GM19438 (cell line): ENCODE data around the gene RMDN3.
A peak's percentile ranks its signal among the peaks of the same experiment; 100 is the strongest.

ENCODE experiments used
- ATAC-seq: cut with Tn5 transposase; IDR thresholded peaks from one replicate; pipeline ENCODE4 v1.9.1; 2021; ENCODE audit warnings: low read depth; ENCODE audit not compliant: unreplicated experiment

The RMDN3 gene, protein sequence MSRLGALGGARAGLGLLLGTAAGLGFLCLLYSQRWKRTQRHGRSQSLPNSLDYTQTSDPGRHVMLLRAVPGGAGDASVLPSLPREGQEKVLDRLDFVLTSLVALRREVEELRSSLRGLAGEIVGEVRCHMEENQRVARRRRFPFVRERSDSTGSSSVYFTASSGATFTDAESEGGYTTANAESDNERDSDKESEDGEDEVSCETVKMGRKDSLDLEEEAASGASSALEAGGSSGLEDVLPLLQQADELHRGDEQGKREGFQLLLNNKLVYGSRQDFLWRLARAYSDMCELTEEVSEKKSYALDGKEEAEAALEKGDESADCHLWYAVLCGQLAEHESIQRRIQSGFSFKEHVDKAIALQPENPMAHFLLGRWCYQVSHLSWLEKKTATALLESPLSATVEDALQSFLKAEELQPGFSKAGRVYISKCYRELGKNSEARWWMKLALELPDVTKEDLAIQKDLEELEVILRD

DNA sequence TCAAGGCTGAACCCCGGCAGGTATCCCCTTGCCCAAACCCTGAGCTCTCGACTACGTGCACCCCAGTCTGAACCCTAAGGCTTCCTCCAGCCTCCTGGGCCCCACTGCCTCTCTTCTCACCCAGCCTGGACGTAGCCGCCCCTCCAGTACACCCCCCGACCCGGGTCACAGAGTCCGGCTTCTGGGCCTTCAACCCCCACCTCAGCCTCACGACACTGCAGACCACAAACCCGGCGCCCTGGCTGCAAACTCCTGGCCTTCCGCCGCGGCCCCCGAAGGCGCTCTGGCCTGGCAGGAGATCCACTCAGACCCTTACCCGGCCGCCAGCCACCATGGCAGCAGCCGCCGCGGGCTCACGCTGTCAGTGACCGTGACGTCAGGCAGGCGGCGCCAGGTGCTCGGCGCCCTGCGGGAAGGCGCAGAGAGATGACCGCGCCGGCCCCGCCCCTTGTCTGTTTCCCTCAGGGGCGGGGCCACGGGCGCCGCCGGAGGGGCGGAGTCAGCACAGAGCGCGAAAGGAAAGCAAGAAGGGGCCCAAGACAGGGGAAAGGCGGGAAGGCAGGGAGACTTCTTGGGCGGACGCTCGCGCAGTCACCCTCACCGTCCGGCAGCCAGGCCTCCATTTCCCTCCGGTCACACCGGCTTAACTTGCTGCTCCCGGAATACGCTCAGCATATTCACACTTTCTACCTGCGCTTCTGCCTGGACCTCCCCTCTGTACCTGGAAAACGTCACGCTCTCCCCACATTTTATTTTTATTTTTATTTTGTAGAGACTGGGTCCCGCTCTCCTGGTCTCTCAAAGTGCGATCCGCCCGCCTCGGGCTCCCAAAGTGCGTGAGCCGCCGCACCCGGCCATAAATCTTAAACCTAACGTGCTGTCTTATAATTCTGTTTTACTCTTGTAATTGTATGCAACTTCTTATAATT, at the start of gene RMDN3:
Gene RMDN3 (minus strand): TSS at position 372 of the 929 bp plus-strand sequence. CDS start 471 bp downstream, outside the sequence.
- ATAC-seq = peak; percentile 74

DNA sequence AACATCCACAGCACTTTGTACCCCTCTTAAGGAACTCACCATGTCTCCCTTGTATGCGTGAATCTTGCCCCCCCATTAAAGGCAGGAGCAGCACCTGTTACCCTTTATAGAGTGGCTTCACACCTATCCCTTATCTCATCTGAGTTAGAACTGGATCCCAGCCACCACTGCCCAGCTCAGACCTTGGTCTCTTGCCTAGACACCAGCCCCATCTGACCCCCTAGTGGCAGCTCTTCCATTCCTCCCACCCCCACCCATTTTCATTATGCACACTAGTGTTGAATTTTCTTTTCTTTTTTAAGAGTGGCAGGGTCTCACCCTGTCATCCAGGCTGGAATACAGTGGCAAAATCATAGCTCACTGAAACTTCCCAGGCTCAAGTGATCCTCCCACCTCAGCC, 48.6 kb upstream of the RMDN3 start:
- no peak for ATAC-seq

DNA sequence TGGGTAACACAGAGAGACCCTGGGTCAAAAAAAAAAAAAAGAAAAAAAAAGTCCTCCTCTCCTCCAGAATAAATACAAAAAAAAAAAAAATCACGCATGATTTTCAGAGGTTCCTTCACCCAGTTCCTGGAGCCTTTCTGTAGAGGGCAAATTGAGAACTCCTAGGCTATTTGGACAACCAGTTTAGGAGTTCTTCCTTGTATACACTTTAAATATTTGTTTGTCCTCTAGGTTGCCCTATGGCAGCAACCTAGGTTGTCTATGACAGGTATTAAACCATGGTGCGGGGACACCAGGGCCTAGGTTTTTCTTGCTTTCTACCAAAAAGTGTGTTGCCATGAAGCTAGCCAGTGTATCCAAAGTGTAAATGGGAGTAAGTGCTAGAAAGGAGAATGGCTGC, 48.0 kb upstream of the RMDN3 start:
- ATAC-seq = no peak

DNA sequence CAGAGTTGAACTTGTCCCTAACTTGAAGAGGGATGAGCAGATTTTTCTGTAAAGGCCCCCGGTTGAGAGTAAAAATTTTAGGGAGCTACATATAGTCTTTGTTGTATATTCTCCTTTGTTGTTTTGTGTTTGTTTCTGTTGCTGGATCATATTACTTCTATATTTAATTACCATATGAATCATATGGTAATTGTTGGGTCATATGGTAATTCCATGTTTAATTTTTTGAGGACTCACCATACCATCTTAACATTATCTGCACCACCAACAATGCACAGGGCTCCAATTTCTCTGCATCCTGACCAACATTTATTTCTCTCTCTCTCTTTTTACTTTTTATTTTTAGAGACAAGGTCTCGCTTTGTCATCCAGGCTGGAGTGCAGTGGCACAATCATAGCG, 44.5 kb upstream of the RMDN3 start:
- no peak for ATAC-seq

DNA sequence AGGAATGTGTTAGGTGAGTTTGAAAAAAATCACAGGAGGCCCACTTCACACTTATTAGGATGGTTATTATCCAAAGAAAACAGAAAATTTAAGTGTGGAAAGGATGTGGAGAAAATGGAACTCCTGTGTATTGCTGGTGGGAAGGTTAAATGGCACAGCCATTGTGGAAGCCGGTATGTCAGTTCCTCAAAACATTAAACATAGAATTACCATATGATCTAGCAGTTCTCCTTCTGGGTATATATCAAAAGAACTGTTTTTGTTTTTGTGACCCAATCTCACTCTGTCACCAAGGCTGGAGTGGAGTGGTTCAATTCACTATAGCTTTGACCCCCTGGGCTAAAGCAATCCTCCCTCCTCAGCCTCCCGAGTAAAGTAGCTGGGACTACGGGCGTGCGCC, 41.5 kb upstream of the RMDN3 start:
- no peak for ATAC-seq

DNA sequence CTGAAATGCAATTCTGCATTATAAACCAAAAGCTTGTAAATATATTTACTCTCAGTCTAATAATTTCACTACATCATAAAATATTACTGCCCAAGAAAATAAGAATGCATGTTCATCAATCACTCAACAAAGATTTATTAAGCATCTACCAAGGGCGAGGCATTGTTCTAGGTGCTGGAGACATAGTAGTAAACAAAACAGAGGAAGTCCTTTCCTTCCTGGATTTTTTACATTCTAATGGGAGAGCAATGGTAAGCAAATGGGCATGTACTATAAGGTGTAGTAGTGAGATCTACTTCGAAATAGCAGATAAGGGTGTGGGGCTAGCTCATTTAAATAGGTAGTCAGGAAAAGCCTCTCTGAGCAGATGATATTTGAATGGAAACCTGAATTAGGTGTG, 41.0 kb upstream of the RMDN3 start:
- ATAC-seq = no peak

DNA sequence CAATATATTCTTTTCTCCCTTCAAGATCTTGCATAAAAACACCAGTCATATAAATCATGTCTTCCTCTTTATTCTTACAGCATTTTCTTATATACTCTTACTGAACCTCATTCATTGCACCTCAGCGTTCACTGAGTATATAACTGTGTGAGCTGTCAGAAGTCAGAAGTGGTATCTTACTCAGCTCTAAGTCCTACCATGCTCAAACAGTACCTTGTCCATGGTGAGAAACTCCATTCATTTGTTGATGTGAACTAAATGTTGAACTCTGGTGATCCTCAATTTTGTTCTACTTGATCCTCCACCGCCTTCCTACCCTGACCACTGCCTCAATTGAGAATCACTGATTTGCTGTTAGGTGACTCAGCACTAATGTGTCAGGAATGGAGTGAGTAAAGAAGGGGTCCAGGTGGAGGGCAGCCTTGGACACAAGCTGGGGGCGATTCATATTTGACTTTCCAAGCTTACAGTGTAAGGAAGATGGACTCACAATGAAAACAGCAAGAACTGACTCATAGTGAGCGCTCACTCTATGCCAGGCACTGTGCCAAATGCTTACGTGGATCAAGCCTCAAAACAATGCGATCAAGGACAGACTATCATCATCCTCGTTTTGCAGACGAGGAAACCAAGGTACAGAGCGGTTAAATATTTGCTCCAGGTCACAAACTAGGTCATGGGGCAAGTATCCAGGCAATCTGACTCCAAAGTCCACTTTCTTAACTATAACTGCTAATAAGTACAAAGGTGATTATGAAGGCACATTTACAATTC, 38.3 kb upstream of the RMDN3 start:
- no peak for ATAC-seq

DNA sequence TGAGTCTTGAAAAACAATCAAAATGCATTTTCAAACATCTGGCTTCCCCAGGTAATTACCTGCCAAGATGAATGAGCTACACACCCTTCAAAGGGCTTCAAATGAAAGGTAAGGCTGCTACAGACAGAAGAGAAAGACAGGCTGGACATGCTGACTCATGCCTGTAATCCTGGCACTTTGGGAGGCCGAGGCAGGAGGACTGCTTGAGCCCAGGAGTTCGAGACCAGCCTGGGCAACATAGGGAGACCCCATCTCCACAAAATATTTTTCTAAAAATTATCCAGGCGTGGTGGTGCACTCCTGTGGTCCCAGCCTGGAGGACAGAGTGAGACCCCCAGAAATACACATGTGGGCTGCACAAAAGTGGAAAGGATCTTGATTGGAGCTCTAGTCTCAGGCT, 37.3 kb upstream of the RMDN3 start:
- no peak for ATAC-seq

DNA sequence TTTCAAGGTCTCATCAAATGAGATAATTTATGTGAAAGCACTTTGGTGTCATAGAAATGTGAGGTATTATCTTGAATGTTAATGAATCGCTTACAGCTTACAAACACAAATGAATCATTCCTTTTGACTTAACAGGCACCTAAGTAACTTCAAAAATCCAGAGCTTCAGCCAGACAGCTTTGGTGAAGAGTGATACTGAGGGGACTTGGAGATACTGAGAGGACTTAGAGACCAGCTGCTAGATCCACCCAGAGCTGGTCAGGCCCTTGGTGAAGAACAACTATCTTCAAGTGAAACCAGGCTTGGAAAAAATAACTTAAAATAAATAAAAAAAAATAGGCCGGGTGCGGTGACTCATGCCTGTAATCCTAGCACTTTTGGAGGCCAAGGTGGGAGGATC, 35.7 kb upstream of the RMDN3 start:
- no peak for ATAC-seq

DNA sequence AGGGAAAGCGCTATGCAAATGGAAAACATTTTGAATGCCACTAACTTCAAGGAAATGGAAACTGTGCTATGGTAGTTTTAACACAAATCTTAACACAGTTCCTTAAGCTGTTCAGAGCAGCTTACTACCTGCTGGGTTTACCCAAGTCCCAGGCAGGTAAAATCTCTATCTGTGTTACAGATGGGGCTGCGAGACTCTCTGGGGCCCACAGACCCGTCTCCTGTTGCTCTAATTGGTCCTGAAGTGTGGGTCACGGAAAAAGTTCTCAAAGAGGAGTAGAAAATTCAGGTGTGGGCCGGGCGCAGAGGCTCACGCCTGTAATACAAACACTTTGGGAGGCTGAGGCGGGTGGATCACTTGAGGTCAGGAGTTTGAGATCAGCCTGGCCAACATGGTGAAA, 34.9 kb upstream of the RMDN3 start:
- ATAC-seq = no peak

DNA sequence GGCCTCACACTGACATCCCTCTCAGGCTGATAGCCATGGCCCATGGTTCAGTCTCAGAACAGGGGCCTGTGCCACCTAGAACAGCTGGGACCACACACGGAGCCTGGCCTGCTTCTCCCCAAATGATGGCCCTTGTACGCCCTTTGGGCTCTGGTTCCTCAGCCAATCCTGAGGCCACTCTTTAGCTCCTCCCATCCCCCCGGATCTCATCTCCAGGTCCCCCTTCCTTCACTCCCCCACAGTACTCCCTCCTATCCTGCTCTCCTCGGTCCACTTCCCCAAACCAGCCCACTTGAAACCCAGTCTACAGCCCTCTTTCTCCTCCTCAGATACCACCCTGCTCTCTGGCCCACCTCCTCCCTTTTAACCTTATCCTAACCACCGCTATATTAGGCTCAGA, 34.1 kb upstream of the RMDN3 start:
- ATAC-seq = no peak

DNA sequence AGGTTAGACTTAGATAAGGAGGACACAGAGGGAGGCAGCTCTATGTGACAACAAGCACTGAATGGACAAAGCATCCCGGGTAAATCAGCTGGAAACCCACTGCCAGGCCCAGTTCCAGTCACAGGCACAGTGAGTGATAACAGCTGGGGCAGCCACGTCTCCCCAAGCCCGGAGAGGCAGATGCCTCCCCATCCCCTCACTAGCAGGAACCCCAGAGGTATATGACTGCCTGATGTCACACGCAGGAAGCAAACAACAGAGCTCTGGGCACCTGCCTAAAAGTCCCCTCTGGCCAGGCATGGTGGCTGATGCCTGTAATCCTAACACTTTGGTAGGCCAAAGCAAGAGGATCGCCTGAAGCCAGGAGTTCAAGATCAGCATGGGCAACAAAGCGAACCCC, 32.9 kb upstream of the RMDN3 start:
- no peak for ATAC-seq

DNA sequence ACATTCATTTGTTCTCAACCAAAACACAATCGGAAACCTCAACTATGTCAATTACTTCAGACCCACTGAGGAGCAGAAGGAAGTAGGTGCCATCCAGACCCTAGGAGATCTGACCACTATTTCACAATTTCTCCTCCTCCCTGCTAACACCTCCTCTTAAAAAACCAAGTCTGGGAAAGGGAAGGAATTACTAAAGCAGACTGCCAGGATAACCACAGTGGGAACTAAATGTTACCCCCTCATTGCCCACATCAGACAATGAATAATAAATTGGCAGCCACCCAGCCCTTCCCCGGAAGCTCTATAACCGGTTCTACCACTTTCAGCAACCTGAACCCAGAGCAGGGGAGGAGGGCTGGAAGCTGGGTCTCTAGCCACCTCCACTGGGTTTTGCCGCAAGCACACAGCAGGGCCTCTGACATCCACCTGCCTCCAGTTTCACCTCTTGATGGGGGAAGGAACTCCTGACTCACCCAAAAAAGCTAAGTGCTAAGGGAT, 32.3 kb upstream of the RMDN3 start:
- no peak for ATAC-seq

DNA sequence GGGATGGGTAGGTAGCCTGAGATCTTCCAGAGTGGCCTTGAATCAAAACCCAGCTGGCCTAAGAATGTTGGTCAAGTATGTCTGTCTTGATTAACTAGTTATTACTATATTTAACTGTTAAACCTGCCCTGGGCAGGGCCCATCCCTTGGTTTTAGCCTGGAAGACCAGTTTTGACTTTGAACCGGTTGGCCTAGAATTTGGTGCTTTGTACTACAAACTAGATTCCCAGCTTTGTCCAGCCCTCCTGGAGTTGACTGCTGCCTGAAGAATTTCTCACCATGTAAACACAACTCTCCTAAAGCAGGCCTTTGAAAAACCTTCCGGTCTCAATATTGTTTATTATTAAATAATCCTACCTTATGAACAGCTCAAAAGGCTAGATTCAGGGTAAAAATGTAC, 30.8 kb upstream of the RMDN3 start:
- no peak for ATAC-seq

DNA sequence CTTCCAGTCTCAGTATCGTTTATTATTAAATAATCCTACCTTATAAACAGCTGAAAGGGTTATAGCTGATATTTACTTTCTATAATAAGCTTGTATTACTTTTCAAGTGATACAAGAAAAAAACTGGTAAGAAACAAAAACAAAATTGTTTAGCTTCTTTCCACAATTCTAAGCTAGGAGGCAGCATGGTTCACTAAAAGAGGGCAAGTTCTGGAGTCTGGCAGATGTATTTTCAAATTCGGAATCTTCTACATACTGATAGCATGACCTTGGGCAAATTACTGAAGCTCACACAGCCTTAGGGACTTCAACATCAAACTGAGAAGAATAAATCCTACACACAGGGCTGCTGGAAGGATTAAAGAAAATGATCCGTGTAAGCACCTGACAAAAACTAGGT, 30.1 kb upstream of the RMDN3 start:
- no peak for ATAC-seq

DNA sequence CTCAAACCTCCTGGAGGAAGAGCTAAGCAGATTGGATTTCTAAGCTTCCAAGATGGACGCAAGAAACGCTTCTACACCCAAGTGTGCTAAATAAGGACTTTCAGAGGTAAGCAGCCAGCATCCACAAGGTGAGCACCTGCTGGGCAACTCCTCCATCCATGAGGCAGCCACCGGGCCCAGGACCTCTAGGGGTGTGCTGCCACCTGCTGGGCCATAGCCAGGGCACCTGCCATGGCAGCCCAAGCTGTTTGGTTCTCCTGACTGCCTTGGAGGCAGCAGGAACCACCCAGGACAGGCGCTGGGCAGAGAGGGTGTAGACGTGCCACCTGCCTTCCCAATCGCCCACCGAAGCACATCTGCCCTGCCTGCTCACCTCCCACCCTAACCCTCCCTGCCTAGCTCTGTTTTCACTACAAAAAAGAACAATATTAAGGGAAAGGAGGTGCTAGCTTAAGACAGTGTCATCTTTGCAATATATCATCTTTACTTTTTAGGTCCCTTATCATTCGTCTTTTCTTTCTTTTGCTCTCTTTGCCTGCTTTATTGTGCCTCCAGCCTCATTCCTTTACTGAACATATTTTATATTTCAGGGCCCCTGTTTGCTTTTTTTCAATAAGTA, 27.7 kb upstream of the RMDN3 start:
- no peak for ATAC-seq

DNA sequence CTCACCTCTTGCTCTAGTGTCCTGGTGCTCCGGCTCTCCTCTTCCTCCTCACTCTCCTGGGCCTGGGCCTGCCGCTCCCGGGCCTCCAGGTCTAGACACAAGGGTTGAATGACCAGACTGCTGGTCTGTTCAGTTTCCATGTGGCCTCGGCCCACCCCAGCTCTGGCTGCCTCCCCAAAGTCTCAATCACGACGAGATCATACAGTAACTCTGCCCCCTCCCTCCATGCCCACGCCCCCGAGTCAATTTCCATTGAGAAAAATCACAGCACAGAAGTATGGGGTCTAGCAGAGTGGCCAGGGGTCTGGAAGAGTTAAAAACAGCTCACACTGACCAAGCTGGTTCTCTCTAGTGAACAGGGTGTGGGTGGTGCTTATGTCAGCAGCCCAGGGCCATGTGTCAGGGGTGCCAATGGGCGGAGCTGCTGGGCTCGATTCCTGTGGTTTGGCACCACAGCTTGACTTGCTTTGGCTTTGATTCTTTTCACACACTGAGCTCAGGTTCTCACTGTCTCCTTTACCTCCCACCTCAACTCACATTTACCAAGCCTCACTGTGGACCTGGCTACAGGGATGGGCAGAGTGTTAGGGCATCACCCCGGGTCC, 21.6 kb upstream of the RMDN3 start:
- no peak for ATAC-seq

DNA sequence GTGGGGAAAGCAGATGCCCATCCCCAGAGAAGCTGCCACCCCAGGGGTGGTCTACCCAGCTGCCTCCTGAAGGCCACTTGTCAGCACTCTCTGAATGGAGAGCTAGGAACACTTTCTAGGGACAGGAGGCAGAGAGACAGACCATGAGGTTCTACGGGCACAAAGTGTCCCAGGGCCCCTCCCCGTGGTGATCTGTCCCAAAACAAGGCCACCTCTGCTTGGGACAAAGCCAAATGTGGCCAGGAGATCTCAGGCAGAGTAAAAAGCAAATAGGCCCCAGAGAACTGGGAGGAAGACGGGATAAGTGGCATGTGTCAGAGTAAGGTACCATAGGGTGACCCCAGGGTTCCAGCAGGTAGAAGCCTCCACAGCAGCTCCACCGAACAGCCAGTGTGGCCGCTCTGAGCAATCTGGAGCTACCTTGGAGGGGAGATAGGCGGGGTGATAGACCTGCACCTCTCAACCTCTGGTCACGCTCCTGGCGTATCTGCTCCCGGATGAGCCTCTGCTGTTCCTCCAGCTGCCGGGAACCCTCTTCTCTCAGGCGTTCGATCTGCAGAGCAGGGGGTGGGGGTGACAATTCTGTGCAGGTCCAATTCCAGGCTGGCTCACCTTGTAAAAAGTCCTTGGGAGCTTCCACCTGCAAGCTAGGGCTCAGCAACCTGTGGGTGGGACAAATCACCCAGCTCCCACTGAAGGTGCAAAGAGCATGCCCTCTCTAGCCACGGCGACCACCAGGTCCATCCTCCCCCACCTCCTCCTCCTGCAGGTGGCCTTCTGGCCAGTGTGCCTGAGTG, 20.9 kb upstream of the RMDN3 start:
- ATAC-seq = no peak

DNA sequence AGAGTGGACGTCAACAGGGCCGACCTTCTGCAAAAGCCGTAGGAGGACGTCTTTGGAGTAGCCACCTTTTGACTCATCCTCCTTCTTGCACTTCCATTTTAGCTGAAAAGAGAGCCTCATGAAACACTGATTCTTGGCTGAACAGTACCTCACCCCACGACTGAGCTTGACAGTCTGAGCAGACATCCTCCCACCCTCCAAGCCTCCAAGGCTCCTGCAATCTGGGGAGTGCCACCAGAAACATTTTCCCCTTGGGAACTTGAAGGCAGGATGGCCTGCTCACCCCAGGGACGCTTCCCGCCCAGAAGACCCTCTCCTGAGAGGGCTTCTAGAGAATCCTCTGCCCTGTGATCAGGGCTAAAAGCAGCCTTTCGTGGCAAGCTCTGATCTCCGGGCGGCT, 20.0 kb upstream of the RMDN3 start:
- no peak for ATAC-seq
